SK-N-SH treated with all-trans-retinoic acid at 6 μM for 48 hours (cell line): Measurements from ENCODE around the gene MOCOS.

ENCODE experiments used
- ARNTL ChIP-seq: fragments of 450-650 bp; formaldehyde crosslinking; IDR thresholded peaks from 2 replicates; pipeline ENCODE4 v1.5.0; 2020; ENCODE audit warnings: low read depth, mild to moderate bottlenecking, moderate library complexity, borderline replicate concordance
- CREB5 ChIP-seq: fragments of 250-450 bp; sonication (Bioruptor Pico); IDR thresholded peaks from 2 replicates; pipeline ENCODE4 v1.5.1; 2020; ENCODE audit warnings: low read depth, mild to moderate bottlenecking, moderate library complexity
- GLIS3 ChIP-seq: fragments of 250-450 bp; sonication (Bioruptor Pico); IDR thresholded peaks from 2 replicates; pipeline ENCODE4 v1.5.0; 2020; ENCODE audit warnings: mild to moderate bottlenecking, moderate library complexity
- PATZ1 ChIP-seq: fragments of 250-450 bp; sonication (Bioruptor Pico); IDR thresholded peaks from 2 replicates; pipeline ENCODE4 v1.8.0; 2020; ENCODE audit warnings: mild to moderate bottlenecking, moderate library complexity, borderline replicate concordance
- PPARA ChIP-seq: fragments of 250-450 bp; sonication (Bioruptor Pico); IDR thresholded peaks from 2 replicates; pipeline ENCODE4 v1.5.0; 2020; ENCODE audit warnings: mild to moderate bottlenecking, borderline replicate concordance
- RARB ChIP-seq: fragments of 250-450 bp; sonication (Bioruptor Pico); IDR thresholded peaks from 2 replicates; pipeline ENCODE4 v1.8.0; 2021; ENCODE audit warnings: mild to moderate bottlenecking, moderate library complexity
- SNAI2 ChIP-seq: fragments of 250-450 bp; sonication (Bioruptor Pico); IDR thresholded peaks from 2 replicates; pipeline ENCODE4 v1.5.0; 2020; ENCODE audit warnings: mild to moderate bottlenecking, moderate library complexity
- TCF4 ChIP-seq: fragments of 250-450 bp; sonication (Bioruptor Pico); IDR thresholded peaks from 2 replicates; pipeline ENCODE4 v1.8.0; 2021; ENCODE audit warnings: mild to moderate bottlenecking, moderate library complexity, borderline replicate concordance
- ZFP30 ChIP-seq: fragments of 450-650 bp; formaldehyde crosslinking; IDR thresholded peaks from 2 replicates; pipeline ENCODE4 v1.5.0; 2022; ENCODE audit warnings: mild to moderate bottlenecking, moderate library complexity
- ZNF565 ChIP-seq: fragments of 450-650 bp; formaldehyde crosslinking; conservative IDR thresholded peaks from 2 replicates; pipeline ENCODE4 v1.5.0; 2020; ENCODE audit warnings: low read depth, mild to moderate bottlenecking, moderate library complexity

GRCh38 chr18:36207303-36207702, 20.0 kb downstream of the MOCOS start:
- TF ChIP-seq CREB5 (CRISPR knock-in tag) (no peak), RARB (CRISPR knock-in tag) (no peak), ZNF565 (CRISPR knock-in tag) (no peak), ARNTL (CRISPR knock-in tag) (no peak), TCF4 (no peak), GLIS3 (CRISPR knock-in tag) (no peak), SNAI2 (CRISPR knock-in tag) (no peak), PPARA (CRISPR knock-in tag) (no peak), PATZ1 (CRISPR knock-in tag) (no peak), ZFP30 (no peak)
